PFSK-1 (cell line): ENCODE measurements around the gene DRD2.

Source experiments
- FOXP2 ChIP-seq: optimal IDR thresholded peaks from 2 replicates; pipeline ENCODE3; 2011; ENCODE audit warnings: borderline replicate concordance, control low read depth, inconsistent platforms; ENCODE audit not compliant: insufficient read depth; ENCODE audit errors: extremely low read length, extremely low read depth
- POLR2AphosphoS5 ChIP-seq: IDR thresholded peaks from 2 replicates; pipeline ENCODE4 v1.6.1; 2012; ENCODE audit warnings: low read depth, mild to moderate bottlenecking, control low read depth, low read length, moderate library complexity
- REST ChIP-seq, 2 experiments: IDR thresholded peaks; 2 replicates each; pipeline versions ENCODE4 v1.6.1 to v1.8.0; 2011 to 2012; ENCODE audit warnings: low read depth in 2 of 2, low read length in 2 of 2, control low read depth in 1 of 2, inconsistent platforms in 1 of 2, mild to moderate bottlenecking in 1 of 2, moderate library complexity in 1 of 2; ENCODE audit not compliant: insufficient read depth in 1 of 2
- SIN3A ChIP-seq: IDR thresholded peaks from 2 replicates; pipeline ENCODE4 v1.6.1; 2012; ENCODE audit warnings: mild to moderate bottlenecking, low read length, moderate library complexity, borderline replicate concordance; ENCODE audit not compliant: insufficient read depth
- TAF1 ChIP-seq: IDR thresholded peaks from 2 replicates; pipeline ENCODE4 v1.6.1; 2012; ENCODE audit warnings: low read length, control low read depth, borderline replicate concordance; ENCODE audit not compliant: insufficient read depth

GRCh38 chr11:113504071-113504470 is 28.9 kb upstream of the DRD2 start:
- TF ChIP-seq SIN3A (no peak), POLR2AphosphoS5 (no peak), TAF1 (no peak), REST (IDR thresholded peaks at IDR 0.05; ENCODE audit: insufficient read depth in 1 of 2, low read depth in 2 of 2, low read length in 2 of 2) (no peak), FOXP2 (no peak)
